NCI-H2196 treated with DMSO at 0.1 percent for 48 hours (cell line): ENCODE data around the gene RPS21.
"Not testable (repeated sequence)": the region's sequence is repeated elsewhere in the genome, so short reads cannot be mapped to it uniquely, and the experiment has no call there.

Source experiments
- DNase-seq: peaks from one replicate; lab custom pipeline; 2025; ENCODE audit not compliant: unreplicated experiment; lab: John Stamatoyannopoulos, UW

The RPS21 gene

DNA sequence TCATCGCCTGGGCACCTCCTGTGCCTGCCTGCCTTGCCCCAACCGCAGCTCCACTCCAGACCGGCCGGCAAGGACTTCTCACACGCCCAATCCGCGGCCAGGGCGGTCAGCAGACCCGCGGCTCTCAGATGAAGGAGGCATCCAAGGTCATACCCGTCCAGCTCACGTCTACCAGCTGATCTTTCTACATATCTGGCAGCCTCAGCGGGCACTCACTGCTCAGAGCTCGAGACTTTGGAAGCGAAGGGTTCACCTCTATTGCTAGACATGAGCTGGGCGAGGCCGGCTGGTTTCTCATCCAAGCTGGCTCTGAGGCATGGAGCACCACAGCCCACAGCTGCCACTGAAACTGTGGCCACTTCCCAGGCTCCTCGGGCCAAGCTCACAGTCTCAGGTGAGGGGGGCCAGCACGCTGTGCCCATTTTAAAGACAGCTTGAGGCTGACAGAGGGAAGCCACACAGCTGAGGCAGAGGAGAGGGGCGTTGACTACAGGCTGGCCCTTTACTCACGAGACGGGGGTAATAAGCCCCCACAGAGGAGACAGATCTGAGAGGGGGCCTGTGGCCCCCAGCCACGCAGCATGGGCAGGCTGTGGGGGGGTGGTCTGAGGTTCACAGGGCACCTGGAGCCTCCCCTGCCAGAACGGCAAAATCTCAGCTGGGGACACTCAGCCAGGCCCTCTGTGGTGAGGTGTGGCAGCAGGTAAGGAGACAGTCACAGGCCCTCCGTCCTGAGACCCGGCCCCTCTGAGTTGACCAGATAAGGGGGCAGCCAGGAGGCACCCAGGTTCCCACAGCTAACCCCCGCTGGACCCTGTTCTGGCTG lies 21.8 kb upstream of the RPS21 start:
- DNase-seq: no peak

DNA sequence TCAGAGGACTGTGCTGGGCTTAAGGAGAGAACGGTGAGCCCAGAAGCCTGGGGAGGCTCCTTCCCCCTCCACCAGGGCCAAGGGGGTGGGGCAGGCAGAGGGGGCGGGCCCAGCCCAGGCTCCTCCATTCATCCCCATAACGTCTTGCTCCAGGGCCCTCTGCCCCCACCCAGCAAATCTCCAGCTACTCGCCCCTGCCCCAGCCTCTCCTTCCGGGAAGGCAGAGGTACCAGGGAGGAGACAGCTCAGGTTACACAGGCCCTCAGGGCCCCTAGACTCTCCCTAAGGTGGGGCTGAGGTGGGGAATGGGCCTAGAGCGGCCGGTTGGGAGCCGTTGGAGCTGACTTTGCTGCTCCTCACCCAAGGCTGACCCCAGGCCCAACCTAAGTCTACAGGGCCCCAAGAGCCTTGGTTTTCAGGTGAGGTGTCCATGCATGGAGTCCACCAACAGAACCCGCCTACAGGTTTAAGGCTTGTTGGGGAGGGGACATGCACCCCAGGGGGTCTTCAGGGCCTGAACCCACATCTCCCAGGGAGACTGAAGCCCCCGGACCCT lies 21.0 kb upstream of the RPS21 start:
- no peak for DNase-seq

DNA sequence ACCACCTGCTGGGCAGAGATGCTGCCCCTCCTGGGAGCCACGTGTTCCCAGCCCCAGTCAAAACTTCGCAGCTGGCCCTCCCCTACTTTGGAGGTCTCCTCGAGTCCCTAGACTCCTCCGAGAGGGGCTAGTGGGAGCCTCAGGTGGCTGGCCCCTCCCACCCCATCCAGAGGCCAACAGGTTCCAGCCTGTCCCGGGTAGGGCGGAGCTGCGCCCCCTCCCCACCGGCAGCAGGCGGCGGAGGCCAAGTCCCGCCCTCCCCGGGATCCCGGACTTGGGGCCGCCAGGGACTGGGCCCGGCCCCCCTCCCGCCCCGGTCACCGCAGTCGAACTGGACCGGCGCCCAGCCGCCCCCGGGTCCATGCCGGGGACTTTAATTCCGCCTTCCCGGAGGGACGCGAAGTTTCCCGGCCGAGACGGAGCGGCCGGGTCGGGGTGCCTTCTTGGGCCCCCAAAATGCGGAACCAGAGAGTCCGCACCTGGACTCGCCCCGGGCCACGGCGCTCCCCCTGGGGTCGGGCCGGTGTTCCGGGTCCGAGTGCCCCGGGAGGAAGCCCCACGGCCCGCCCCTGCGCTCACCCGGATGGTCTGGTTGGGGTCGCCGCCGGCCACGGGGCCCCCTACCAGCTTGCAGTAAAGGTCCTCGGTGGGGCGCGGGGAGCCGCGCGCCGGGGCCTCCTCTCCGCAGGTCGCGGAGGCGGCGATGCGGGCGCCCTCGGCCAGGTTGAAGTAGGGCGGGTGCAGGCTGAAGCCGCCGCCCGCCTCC lies 20.4 kb upstream of the RPS21 start:
- DNase-seq: no peak

DNA sequence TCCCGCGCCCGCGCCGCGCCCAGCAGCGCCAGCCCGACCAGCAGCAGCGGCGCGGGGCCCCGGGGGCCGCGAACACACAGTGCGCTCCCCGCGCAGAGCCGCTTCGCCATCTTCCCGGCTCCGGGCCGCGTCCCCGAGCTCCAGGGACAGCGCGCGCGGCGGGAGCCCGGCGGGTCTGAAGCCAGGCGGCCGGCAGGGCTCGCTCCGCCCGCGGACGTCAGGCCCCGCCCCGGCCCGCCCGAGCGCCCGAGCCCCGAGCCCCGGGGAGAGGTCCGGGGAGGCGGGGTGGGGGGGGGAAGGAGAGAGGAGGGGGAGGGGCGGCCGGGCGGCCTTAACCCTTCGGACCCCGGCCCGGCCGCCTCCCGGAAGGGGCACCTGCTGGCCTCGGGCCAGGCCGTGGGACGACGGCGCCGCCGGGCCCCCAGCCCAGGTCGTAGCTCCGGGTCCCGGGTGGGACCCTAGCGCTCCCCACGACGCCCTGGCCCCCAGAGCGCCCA lies 19.7 kb upstream of the RPS21 start, which contains the start of gene LAMA5:
Gene LAMA5, minus strand, starts transcription at position 177 of the 497 bp plus-strand sequence. Its CDS starts 67 bp downstream, at position 110.
- peak; percentile 36 for DNase-seq

DNA sequence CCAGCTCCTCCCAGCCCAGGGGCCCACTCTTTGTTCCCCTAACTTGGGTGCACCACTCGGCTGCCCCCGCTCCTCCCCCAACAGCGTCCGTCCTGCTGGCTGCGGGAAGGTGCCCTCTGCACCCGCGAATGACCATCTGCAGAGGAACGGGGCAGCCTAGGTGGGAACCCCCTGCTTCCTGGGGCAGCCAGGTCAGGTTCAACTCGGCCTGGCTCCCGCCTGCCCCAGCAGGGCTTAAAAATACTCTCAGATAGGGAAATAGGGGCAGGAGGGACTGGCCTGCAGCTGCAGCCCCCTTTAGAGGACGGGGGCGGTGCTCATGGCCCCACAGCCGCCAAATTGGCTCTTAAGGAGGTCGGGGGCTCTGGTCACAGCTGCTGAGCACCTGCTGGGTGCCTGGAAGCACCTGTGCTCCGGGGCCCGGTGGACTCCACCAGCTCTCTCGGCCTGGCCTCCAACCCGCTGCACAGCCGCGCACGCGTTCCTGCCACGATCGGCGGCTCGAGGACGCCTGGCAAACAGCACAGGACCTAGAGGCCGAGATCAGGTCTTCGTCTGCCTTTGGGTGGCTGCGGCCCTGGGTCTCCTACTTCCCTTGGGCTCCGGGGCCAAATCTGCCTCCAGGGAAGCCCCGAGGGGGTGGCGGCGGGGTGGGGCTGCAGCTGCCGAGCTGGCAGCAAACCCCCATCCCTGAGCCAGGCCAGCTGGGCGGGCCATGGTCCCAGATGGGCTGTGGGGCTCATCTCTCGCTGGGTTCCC lies 19.1 kb upstream of the RPS21 start:
- DNase-seq: no peak

DNA sequence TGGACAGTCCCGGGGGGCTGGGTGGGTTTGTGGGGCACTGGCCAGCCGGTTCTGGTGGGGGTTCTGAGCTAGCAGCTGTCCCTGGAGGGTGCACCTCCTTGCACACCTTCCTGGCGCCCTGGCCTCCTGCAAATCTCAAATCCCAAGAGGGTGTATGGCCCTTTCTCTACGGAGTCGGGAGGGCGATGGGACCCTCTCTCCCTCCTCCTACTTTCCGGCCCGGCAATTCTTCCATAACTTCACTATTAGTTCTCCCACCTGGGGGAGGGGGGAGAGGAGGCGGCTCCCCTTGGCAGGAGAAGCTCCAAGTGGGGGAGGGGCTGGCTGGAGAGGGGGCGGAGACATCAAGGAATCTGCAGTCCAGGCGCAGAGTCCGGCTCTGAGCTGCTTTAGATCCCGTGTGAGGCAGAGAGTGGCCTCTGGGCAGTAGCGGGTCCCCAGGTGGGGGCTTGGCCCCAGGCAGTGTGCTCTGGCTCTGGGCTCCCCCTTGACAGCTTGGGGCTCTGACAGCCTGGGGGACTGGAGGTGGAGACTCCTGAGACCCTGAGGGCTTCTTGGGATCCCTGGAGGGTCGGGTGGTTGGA lies 18.4 kb upstream of the RPS21 start:
- DNase-seq: no peak

DNA sequence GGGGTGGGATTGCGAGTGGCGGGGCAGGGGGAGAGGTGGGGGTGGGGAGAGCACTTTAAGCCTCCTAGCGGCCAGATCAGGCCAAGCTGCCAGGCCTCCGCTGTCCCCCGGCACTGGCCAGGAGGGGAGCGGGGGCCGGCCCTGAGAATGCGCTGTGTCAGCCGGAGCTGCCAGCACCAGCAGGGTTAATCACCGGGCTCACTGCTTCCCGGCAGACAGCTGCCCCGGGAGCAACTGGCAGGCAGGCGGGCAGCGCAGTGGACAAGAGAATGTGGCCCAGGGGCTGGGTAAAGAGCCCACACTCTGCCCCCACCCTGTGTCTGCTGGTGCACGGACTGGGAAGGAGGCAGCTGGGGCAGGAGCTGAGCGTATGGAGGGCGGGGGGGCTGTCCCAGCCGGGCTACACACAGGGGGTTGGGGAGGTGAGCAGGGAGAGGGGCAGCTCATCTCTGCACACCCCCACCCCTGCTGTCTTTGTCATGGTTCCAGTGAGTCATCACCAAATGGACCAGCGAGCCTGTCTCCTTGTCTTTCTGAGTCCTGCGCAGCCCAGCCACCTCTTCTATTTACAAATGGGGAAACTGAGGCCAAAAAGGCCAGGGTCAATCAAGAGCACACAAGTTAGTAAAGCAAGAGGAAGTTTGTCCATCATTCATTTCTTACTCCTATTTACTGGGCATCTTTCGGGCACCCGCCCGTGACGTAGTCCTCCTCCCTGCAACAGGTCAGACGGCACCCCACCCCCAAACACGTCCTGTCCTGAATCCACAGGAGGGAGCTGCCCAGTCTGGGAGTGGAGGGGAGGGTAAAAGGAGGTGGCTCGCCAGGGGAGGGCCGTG lies 17.7 kb upstream of the RPS21 start:
- DNase-seq: no peak

DNA sequence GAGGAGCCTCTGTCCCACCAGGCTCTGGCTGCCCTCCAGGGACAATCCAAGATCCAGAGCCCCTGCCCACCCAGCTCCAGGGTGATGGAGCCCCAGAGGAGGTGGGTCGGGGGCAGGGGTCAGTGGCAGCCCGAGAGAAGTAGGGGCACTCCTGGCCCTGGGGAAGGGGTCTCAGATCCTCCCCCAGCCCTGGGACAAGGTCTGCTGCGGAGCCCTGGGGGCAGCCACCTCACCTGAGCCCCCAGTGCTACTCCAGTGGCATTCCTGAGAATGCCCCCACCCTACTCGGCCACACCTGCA lies 17.1 kb upstream of the RPS21 start:
- DNase-seq: no peak

DNA sequence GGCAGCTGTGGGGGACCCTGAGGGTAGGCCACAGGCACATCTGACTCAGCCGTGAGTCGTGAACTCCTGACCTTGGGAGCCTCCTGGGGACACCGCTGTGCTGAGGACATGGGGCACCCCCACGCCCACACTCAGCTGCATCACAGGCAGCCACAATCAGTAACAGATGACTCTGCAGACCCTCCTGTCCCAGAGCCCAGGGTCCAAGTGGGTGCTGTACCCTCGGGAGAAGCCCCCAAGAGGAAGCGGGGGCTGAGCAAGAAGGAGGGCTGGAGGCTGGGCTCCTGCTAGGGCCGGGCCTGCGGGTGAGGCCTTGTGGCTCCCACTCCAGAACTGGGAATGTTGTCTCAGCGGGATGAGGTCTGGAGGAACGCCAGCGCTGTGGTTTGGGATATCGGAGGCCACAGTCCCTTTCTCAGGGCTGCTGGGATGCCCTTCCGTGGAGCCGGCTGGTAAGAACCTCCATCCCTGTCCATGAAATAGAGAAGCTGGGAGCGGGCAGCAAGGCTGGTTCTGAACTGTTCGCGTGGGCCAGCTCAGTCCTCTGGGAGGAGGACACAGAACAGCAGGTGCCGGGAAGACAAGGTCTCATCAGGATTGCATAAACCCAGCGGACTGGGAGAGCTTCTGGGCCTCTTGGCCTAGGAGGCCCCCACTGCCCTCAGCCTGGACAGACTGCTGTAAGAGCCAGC lies 16.6 kb upstream of the RPS21 start:
- no peak for DNase-seq

DNA sequence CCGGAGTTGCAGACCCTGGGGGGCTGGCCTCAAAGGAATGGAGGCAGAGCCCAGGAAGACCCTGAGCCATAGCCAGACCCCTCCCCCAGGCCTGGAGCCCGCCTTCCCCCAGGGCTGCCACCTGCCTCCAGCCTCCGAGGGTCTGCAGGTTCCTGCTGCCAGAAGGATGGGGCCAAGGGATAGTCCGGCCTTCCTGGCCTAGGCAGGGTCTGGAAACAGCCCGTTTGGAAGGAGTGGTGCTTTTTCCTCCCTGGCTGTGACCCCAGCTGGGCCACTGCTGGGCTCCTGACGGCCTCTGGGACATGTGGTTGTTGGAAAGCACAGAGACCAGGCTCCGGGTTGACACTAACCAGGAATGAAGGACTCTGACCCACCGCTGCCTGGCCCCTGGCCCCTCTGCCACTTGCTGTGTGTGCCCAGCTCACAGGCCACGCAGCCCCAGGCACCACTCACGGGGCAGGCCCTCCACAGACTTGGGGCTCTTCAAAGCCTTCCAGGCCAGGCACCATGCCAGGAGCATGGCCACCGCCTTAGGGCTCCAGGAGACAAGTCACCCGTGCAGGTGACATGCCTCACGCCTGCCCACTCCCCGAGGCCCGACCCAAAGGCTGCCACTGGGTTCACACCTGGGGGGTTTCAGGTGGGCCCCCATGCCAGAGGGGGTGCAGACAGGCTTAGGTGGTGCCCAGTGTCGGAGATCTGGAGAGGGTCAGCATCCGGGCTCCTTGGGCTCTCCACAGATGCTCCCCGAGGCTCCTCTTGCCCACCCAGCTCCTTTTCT lies 15.9 kb upstream of the RPS21 start:
- DNase-seq: no peak

DNA sequence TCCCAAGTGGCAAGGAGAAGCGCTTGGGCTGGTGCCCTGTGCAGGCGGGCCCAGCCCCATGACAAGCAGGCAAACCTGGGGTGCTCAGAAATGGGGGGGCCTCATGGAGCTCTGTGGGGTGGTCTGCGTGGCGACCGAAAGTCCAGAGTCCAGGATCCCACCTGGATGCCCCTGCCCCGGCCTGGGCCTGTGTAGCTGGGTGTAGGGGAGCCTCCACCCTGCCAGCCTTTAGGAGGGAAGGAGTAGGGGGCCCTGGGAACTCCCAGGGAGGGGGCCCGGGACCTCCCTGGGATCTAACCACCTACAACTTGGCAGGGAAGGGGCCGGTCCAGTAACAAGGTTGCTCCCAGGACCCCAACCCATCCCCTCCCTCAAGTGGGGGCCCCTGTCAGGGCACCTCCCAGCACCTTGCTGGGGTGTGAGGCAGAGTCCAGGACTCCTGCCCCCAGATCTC lies 15.3 kb upstream of the RPS21 start:
- DNase-seq: no peak

DNA sequence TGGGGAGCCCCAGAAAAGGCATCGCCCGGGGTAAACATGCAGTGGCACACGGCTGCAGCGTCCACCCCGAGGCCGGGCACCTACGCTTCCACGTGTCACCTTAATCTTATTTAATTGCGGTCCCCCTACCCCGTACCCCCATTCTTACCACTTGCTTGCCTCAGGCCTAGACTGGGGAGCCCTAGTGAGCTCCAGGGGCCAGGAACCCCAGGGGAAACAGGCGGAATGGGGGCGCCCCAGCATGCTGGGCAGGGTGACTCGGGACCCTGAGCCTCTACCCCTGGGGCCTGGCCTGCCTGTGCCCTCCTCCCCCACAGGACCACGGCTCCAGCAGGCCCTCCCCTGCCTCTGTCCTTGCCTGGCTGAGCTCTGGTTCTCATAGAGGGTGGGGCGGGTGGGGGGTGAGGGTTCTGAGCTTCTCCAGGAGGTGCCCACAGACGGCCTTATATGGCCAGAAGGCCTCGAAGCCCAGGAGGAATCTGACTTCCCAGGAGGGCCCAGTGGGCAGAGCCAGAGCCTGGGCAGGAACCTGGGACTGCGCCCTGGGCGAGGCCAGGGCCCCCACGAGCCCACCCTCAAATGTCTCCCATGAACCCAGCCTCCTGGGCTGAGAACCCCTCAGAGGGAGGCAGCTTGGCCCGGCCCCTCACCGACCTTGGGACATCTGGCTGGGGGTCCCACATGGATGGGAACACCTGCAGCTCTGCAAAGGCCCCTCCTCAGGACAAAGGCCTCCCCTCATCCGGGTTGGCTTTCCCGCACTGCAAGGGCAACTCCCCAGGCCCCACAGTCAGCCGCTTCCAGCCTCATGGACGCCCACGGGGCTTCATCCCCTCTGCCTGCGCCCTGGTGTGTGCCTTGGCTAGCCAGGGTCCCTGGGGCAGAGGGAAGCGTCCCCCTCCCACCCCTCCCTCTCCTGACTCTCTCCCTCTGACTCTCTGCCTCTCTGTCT lies 14.6 kb upstream of the RPS21 start:
- no peak for DNase-seq

DNA sequence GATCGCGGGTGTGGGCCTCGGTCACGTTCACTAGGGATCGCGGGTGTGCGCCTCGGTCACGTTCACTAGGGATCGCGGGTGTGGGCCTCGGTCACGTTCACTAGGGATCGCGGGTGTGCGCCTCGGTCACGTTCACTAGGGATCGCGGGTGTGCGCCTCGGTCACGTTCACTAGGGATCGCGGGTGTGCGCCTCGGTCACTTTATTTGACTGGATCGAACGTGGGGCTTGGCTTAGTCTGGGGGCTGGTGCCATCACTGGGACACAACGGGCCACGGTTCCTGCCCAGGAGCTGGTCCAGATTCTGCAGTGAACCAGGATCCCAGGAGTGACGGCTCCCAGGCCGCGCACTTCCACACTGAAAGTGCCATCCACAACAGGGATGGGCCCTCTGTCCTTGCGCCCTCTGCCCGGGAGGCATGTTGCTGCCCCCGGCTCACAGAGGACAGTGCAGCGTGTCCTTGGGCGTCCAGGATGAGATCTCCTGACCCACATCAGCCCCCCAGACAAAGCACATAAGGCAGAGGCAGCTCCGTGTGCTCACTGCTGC lies 13.2 kb upstream of the RPS21 start:
- not testable (repeated sequence) for DNase-seq

DNA sequence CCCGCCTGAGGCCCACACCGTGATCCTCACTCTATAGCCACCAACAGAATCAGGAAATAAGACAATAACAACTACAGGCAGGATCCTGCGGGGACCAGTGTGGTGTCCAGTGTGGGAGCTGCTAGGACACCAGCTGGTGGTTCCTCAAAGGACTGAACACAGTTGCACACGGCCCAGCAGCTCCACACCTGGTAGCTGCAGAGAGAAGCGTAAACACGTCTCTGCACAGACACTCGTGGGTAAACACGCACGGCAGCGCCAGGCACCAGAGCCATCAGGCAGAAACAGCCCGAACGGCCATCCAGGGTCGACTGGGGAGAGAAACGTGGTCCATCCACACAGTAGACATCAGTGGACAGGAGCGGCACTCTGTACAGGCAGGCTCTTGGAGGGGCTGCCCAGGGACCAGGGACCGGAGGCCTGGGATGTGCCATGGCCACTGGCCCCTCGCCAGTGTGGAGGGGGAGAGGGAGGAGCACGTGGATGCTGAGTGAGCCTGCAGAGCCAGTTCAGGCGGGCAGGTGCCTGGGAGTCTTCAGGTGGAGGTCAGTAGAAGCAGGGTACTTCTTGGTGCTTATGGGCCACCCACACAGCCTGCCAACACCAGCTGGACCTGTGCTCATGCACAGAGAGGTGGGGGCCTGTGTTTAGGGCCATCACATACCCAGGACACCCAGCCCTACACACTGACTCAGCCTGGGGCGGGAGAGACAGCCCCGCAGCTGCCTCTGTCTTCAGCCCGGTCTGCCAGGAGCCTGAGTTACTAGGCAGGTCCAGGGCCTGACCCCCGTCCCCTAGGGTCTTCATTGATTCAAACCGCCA lies 12.4 kb upstream of the RPS21 start:
- DNase-seq: no peak

DNA sequence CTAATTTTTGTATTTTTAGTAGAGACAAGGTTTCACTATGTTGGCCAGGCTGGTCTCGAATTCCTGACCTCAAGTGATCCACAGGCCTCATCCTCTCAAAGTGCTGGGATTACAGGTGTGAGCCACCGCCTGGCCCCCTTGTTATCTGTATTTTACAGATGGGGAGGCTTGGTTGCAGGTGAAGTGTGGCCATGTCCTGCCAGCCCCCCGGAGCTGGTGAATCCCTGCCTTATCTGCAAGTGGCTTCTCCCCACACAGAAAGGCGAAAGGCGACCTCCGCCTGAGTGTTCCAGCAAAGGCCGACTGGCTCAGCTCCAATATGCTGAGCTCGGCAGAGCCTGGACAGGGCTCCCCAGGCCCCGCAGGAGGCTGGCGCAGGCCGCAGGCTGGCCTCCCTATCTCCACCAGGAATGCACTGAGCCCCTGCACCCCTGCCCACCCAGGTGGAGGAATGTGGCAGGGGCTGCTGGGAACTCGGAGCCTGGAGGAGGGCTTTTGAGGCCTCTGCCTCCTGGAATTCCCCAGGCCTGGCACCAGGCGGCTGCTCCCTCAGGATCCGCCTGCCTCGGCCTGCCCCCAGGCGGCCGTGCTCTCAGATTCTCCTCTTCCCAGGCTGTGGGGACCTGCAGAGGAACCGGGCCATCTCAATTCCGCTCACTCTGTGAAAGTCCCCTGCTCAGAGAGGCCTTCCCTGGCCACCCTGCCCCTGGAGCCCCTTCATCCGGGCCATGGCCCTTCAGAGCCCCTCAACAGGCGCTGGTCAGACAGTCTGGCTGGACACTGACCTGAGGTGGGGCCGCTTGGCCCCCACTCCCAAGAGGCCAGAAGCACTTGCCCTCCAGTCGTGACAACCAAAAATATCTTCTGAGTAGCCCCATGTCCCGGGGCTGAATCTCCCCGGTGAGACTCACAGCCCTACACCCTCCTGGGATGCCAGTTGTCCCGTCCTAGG lies 10.5 kb upstream of the RPS21 start:
- DNase-seq: no peak
